ENCODE results near the gene S100A13. TPM values are rescaled to one million over a fixed set of nuclear protein-coding genes. Genes with fewer than 3 reads are reported as not detected.

The S100A13 gene
- total RNA-seq, 1 donor from 2014 or later, result 83.0 TPM

DNA sequence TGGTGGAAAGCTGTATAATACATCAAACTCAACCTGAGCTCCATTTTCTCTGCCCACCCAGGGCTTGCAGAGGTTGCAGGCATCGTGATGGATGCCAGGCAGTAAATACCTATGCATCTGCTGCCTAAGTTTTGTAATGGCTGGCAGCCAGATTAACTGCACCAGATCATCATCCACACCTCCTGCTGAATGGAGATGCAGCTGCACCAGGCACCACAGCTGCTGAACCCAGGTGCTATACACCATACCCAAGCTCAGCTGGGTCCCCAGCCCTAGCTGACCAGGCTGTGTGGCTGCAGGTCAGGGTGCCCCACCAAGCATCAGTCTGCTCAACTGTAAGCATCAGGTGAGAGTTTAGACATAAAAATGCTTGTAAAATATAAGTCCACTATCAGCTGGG, 24.5 kb upstream of the S100A13 start:
- Histone ChIP-seq H3K27me3 (ENCODE audit: low read depth) (no peaks in the 10 kb centered on the region), H3K27ac (no peak overlapping the region), H3K36me3 (peaks cover 1% of the 10 kb centered on the region), H3K4me1 (peaks cover 19% of the 10 kb centered on the region), H3K4me3 (no peak overlapping the region), H3K9me3 (no peaks in the 10 kb centered on the region)
- TF ChIP-seq, protein P1, sequence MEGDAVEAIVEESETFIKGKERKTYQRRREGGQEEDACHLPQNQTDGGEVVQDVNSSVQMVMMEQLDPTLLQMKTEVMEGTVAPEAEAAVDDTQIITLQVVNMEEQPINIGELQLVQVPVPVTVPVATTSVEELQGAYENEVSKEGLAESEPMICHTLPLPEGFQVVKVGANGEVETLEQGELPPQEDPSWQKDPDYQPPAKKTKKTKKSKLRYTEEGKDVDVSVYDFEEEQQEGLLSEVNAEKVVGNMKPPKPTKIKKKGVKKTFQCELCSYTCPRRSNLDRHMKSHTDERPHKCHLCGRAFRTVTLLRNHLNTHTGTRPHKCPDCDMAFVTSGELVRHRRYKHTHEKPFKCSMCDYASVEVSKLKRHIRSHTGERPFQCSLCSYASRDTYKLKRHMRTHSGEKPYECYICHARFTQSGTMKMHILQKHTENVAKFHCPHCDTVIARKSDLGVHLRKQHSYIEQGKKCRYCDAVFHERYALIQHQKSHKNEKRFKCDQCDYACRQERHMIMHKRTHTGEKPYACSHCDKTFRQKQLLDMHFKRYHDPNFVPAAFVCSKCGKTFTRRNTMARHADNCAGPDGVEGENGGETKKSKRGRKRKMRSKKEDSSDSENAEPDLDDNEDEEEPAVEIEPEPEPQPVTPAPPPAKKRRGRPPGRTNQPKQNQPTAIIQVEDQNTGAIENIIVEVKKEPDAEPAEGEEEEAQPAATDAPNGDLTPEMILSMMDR (IDR thresholded peaks at IDR 0.05), result no peak
- no peak for DNase-seq
- intact Hi-C loops (cut with DNase I), result no loop called here
- ATAC-seq, result no peak

DNA sequence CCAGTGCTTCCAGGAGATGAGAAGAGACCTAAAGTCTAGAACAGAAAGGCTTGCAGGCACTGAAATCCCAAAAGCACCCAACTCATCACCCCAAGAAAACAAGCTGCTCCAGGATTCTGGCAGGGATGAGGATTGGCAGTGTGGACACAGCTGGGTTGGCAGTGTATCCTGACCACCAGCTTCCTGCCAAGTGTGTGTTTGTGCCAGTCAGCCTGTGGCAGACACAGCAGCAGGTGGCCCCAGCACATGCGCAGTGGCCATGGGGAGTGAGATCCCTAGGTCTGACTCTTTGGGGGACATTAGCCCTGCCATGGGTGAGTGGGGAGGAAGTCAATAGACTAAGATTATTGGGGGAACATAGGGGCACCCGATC, 22.5 kb upstream of the S100A13 start:
- DNase-seq, result no peak
- Histone ChIP-seq H3K4me1 (peaks cover 20% of the 10 kb centered on the region), H3K9me3 (no peaks in the 10 kb centered on the region), H3K4me3 (no peak overlapping the region), H3K27me3 (ENCODE audit: low read depth) (no peaks in the 10 kb centered on the region), H3K27ac (no peak overlapping the region), H3K36me3 (peaks cover 20% of the 10 kb centered on the region)
- peak in 1 of 2 donors; percentile 11 for ATAC-seq
- intact Hi-C loops (cut with DNase I), result no loop called here
- TF ChIP-seq, protein P1 (IDR thresholded peaks at IDR 0.05), result no peak

DNA sequence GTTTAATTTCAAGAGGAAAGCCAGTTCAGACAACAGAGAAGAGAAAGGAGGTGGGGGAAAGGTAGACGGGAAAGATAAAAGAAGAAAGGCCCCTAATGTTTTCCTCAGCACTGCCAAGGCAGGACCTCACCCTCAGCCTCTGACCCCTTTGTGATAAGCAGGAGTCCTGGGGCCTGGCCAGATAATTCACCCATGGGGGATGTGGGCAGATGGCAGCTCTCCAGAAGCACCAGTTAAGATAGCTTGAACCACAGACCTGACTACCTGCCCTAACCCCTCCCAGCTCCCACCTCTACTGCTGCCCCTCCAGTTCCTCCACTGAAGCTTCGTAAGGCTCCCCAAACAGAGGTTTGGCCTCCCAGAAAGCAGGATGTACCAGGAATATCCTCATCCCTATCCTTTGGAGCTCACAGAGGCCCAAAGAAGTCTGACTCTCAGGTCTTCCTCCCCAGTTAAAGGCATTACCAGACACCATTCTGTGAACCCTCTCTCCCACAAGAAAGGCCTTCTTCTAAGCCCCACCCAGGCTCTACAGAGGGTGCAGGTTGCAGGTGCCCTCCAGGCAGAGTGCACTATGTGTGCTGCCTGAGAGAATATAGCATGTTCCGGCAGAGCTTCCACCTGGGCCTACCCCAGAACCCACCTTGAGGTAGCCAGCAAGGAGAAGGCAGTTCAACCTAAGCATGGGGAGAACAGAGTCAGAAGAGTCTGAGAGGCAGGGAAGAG, 22.0 kb upstream of the S100A13 start:
- no peak overlapping the region for H3K27ac ChIP-seq
- H3K9me3 ChIP-seq, result no peaks in the 10 kb centered on the region
- peaks cover 26% of the 10 kb centered on the region for H3K36me3 ChIP-seq
- DNase-seq (no peak), ATAC-seq (no peak)
- TF ChIP-seq, protein P1 (IDR thresholded peaks at IDR 0.05), result no peak
- no peaks in the 10 kb centered on the region for H3K27me3 ChIP-seq (ENCODE audit: low read depth)
- H3K4me3 ChIP-seq, result no peak overlapping the region
- peaks cover 20% of the 10 kb centered on the region for H3K4me1 ChIP-seq
- intact Hi-C loops (cut with DNase I), result no loop called here

DNA sequence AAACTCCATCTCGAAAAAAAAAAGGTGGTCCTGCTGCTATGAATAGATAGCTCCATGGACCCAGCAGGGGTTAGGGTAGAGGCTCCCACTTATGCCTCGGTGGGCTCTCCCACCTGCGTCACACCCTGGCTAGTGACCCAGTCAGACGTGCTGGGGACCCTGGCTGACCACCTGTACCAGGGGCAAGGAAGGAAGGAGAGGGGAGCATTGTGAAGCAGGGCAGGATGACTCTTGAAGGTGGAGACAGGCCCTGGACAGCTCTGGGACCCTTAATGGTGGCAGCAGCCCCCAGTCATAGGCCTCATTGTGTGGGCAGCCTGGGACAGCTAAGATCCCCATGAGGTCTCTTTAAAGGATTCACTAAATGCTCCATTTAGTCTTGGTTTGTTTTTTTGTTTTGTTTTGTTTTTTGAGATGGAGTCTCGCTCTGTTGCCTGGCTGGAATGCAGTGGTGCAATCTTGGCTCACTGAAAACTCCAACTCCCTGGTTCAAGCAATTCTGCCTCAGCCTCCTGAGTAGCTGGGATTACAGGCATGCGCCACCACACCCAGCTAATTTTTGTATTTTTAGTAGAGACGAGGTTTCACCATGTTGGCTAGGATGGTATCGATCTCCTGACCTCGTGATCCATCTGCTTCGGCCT, 20.8 kb upstream of the S100A13 start:
- no peak for DNase-seq
- TF ChIP-seq, protein P1 (IDR thresholded peaks at IDR 0.05), result no peak
- H3K27ac ChIP-seq, result no peak overlapping the region
- no peaks in the 10 kb centered on the region for H3K27me3 ChIP-seq (ENCODE audit: low read depth)
- no peak overlapping the region for H3K4me3 ChIP-seq
- intact Hi-C loops (cut with DNase I), result no loop called here
- peaks cover 24% of the 10 kb centered on the region for H3K4me1 ChIP-seq
- no peak for ATAC-seq
- peaks cover 38% of the 10 kb centered on the region for H3K36me3 ChIP-seq
- H3K9me3 ChIP-seq, result no peaks in the 10 kb centered on the region

DNA sequence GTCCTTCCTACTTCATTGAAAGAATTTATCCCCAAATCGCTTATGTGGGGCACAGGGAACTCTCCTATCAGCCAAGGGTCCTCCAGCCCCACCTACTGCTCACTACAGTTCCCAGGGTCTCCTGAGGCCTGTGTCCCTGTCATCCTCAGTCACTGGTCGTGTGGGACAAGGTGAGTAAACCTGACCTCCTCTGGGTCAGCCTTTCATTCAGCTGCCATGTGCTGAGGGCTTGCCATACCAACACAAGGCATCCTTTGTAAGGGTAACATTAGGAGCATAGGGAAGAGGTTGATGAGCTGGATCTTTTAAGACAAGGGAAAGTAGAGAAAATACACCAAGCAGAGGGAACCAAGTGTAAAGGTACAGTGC, 20.0 kb upstream of the S100A13 start:
- TF ChIP-seq, protein P1 (IDR thresholded peaks at IDR 0.05), result no peak
- peaks cover 45% of the 10 kb centered on the region for H3K36me3 ChIP-seq
- peak overlapping the region; percentile 13 for H3K27ac ChIP-seq
- no peak overlapping the region for H3K4me3 ChIP-seq
- peaks cover 17% of the 10 kb centered on the region for H3K4me1 ChIP-seq
- peak; percentile 7 to 27 for ATAC-seq
- no peaks in the 10 kb centered on the region for H3K9me3 ChIP-seq
- DNase-seq, result no peak
- H3K27me3 ChIP-seq (ENCODE audit: low read depth), result no peaks in the 10 kb centered on the region
- intact Hi-C loops (cut with DNase I), result no loop called here

Data from lower lobe of right lung (tissue), 2 donors.